WTC11 (cell line): ENCODE results near the gene CENPL.

Source experiments
- E2F1 ChIP-seq: sonication (generic); formaldehyde crosslinking; IDR thresholded peaks from 2 replicates; pipeline ENCODE4 v1.8.0; 2022; ENCODE audit warnings: mild to moderate bottlenecking, missing genetic modification reagents
- E2F4 ChIP-seq: sonication (generic); formaldehyde crosslinking; IDR thresholded peaks from 2 replicates; pipeline ENCODE4 v1.8.1; 2022; ENCODE audit warnings: low read depth, mild to moderate bottlenecking, moderate library complexity, missing genetic modification reagents, borderline replicate concordance
- FOXP1 ChIP-seq: sonication (generic); formaldehyde crosslinking; IDR thresholded peaks from 2 replicates; pipeline ENCODE4 v1.8.0; 2022; ENCODE audit warnings: missing genetic modification reagents, mild to moderate bottlenecking, moderate library complexity, borderline replicate concordance
- FOXP4 ChIP-seq: sonication (generic); formaldehyde crosslinking; IDR thresholded peaks from 2 replicates; pipeline ENCODE4 v1.8.0; 2022; ENCODE audit warnings: mild to moderate bottlenecking, missing genetic modification reagents
- NFE2L1 ChIP-seq: sonication (generic); formaldehyde crosslinking; IDR thresholded peaks from 2 replicates; pipeline ENCODE4 v1.8.1; 2023; ENCODE audit warnings: missing genetic modification reagents
- NR3C1 ChIP-seq: sonication (generic); formaldehyde crosslinking; conservative IDR thresholded peaks from 2 replicates; pipeline ENCODE4 v1.8.1; 2023; ENCODE audit warnings: low read depth, mild to moderate bottlenecking, missing genetic modification reagents
- ZNF121 ChIP-seq: sonication (generic); formaldehyde crosslinking; IDR thresholded peaks from 2 replicates; pipeline ENCODE4 v1.8.0; 2023; ENCODE audit warnings: missing genetic modification reagents
- ZNF423 ChIP-seq: fragments of 250-450 bp; sonication (Bioruptor Pico); IDR thresholded peaks from 2 replicates; pipeline ENCODE4 v2.1.2; 2022; ENCODE audit warnings: mild to moderate bottlenecking, moderate library complexity
- TF ChIP-seq, protein P1 (sequence below): fragments of 200-600 bp; IDR thresholded peaks from 2 replicates; pipeline ENCODE4 v1.8.0; 2022; ENCODE audit warnings: antibody characterized with exemption
- TF ChIP-seq, protein P2 (sequence below): sonication (generic); formaldehyde crosslinking; conservative IDR thresholded peaks from 2 replicates; pipeline ENCODE4 v1.8.1; 2022; ENCODE audit warnings: mild to moderate bottlenecking, missing genetic modification reagents

- TF ChIP-seq NR3C1 (CRISPR knock-in tag) (no peak), FOXP1 (no peak), ZNF423 (CRISPR knock-in tag) (no peak), E2F4 (no peak), NFE2L1 (no peak), E2F1 (CRISPR knock-in tag) (no peak), FOXP4 (CRISPR knock-in tag) (no peak), ZNF121 (CRISPR knock-in tag) (no peak)
- TF ChIP-seq, protein P1, sequence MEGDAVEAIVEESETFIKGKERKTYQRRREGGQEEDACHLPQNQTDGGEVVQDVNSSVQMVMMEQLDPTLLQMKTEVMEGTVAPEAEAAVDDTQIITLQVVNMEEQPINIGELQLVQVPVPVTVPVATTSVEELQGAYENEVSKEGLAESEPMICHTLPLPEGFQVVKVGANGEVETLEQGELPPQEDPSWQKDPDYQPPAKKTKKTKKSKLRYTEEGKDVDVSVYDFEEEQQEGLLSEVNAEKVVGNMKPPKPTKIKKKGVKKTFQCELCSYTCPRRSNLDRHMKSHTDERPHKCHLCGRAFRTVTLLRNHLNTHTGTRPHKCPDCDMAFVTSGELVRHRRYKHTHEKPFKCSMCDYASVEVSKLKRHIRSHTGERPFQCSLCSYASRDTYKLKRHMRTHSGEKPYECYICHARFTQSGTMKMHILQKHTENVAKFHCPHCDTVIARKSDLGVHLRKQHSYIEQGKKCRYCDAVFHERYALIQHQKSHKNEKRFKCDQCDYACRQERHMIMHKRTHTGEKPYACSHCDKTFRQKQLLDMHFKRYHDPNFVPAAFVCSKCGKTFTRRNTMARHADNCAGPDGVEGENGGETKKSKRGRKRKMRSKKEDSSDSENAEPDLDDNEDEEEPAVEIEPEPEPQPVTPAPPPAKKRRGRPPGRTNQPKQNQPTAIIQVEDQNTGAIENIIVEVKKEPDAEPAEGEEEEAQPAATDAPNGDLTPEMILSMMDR = no peak
- TF ChIP-seq, protein P2, sequence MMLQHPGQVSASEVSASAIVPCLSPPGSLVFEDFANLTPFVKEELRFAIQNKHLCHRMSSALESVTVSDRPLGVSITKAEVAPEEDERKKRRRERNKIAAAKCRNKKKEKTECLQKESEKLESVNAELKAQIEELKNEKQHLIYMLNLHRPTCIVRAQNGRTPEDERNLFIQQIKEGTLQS (CRISPR knock-in tag) = no peak
Measured at GRCh38 chr1:173798078-173798477, 26.6 kb downstream of the CENPL start.
